Keratinocyte (primary cell): ENCODE results near the gene MYH7B. TPM values are rescaled to one million over a fixed set of nuclear protein-coding genes. Genes with fewer than 3 reads are reported as not detected.

Source experiments
- DNase-seq: peaks from one replicate; pipeline ENCODE4 v3.0.0-alpha.2; 2011; ENCODE audit warnings: low read depth, missing footprints, low spot score
- FAIRE-seq: peaks from 2 replicates; lab custom pipeline; 2011; peaks lifted over from hg19 to GRCh38; lab: Jason Lieb, UNC
- H2AFZ ChIP-seq: 2 replicates; pipeline ENCODE4 v1.6.0; 2012; ENCODE audit warnings: low read length, control low read depth, inconsistent platforms; ENCODE audit not compliant: control insufficient read depth
- H3K27ac ChIP-seq: 2 replicates; pipeline ENCODE4 v1.5.1; 2011; ENCODE audit warnings: low read length; ENCODE audit not compliant: control insufficient read depth, insufficient read depth
- H3K27me3 ChIP-seq: 3 replicates; pipeline ENCODE4 v1.6.0; 2011; ENCODE audit warnings: low read length; ENCODE audit not compliant: control insufficient read depth, insufficient read depth; ENCODE audit errors: extremely low read depth
- H3K36me3 ChIP-seq, 2 experiments: 2 replicates in 1 of 2; 3 replicates in 1 of 2; pipeline ENCODE4 v1.5.1; 2011; ENCODE audit warnings: low read length in 2 of 2, mild to moderate bottlenecking in 1 of 2; ENCODE audit not compliant: control insufficient read depth in 2 of 2, insufficient read depth in 2 of 2; ENCODE audit errors: extremely low read depth in 1 of 2
- H3K4me1 ChIP-seq: 3 replicates; pipeline ENCODE4 v1.5.1; 2011; ENCODE audit warnings: low read length; ENCODE audit not compliant: control insufficient read depth, insufficient read depth; ENCODE audit errors: extremely low read depth
- H3K4me2 ChIP-seq: 3 replicates; pipeline ENCODE4 v1.6.0; 2011; ENCODE audit warnings: low read depth, low read length; ENCODE audit not compliant: control insufficient read depth, insufficient read depth; ENCODE audit errors: extremely low read depth
- H3K4me3 ChIP-seq, 3 experiments: fragments of 200-600 bp in 1 of 3; sonication (generic) in 1 of 3; 2 replicates in 2 of 3; 3 replicates in 1 of 3; pipeline ENCODE4 v1.5.1; 2011 to 2016; ENCODE audit warnings: low read length in 3 of 3, mild to moderate bottlenecking in 3 of 3, control low read depth in 2 of 3, inconsistent platforms in 1 of 3, low read depth in 1 of 3, mixed read lengths in 1 of 3, mixed run types in 1 of 3, moderate library complexity in 1 of 3; ENCODE audit not compliant: control insufficient read depth in 2 of 3, insufficient read depth in 2 of 3; ENCODE audit errors: extremely low read depth in 1 of 3
- H3K79me2 ChIP-seq: 2 replicates; pipeline ENCODE4 v1.6.0; 2012; ENCODE audit warnings: low read length; ENCODE audit not compliant: control insufficient read depth, insufficient read depth
- H3K9ac ChIP-seq: 3 replicates; pipeline ENCODE4 v1.6.0; 2011; ENCODE audit warnings: low read length; ENCODE audit not compliant: control insufficient read depth, insufficient read depth; ENCODE audit errors: extremely low read depth
- H3K9me1 ChIP-seq: 3 replicates; pipeline ENCODE4 v1.6.0; 2011; ENCODE audit warnings: low read length; ENCODE audit not compliant: control insufficient read depth, insufficient read depth; ENCODE audit errors: extremely low read depth
- H3K9me3 ChIP-seq: 2 replicates; pipeline ENCODE4 v1.5.1; 2012; ENCODE audit warnings: low read depth, low read length; ENCODE audit not compliant: control insufficient read depth
- H4K20me1 ChIP-seq: 3 replicates; pipeline ENCODE4 v1.6.0; 2011; ENCODE audit warnings: low read length; ENCODE audit not compliant: control insufficient read depth, insufficient read depth; ENCODE audit errors: extremely low read depth
- EZH2 ChIP-seq: IDR thresholded peaks from one replicate; pipeline ENCODE4 v1.6.1; 2012; ENCODE audit warnings: inconsistent platforms, mild to moderate bottlenecking, low read length, moderate library complexity
- dilution Hi-C: fragments of 300-500 bp; cut with MboI; formaldehyde crosslinking; loops from one replicate; pipeline ENCODE4 v1.7.0; 2020; ENCODE audit warnings: low sequenced_read_pairs; ENCODE audit not compliant: extremely low pct_ligation_motif_present
- polyA plus RNA-seq, 5 experiments: library from polyadenylated mRNA; depleted of rRNA in 3 of 5; stranded (reverse) in 3 of 5; stranded (forward) in 1 of 5; unstranded in 1 of 5; fragments of >200 nt; gene quantifications; 1 replicate in 1 of 5; 2 replicates in 3 of 5; 3 replicates in 1 of 5; pipeline versions ENCODE4 v1.2.1 to v1.2.3, GENCODE V29; 2011 to 2012; ENCODE audit warnings: missing spikeins in 2 of 5, low read depth in 1 of 5, low replicate concordance in 1 of 5
- TF ChIP-seq, protein P1 (sequence below), 3 experiments: IDR thresholded peaks in 1 of 3; conservative IDR thresholded peaks in 1 of 3; optimal IDR thresholded peaks in 1 of 3; 2 replicates in 2 of 3; 3 replicates in 1 of 3; pipeline versions ENCODE3 to v1.5.1; 2011; ENCODE audit warnings: low read length in 3 of 3, mild to moderate bottlenecking in 3 of 3, moderate library complexity in 2 of 3, control low read depth in 1 of 3, inconsistent platforms in 1 of 3; ENCODE audit not compliant: insufficient read depth in 2 of 3; ENCODE audit errors: extremely low read depth in 1 of 3

Gene MYH7B
- polyA plus RNA-seq, 1 donor (not counting 4 experiments of a cell fraction or from before 2014, with no cell fraction given), result 0.01 TPM

DNA sequence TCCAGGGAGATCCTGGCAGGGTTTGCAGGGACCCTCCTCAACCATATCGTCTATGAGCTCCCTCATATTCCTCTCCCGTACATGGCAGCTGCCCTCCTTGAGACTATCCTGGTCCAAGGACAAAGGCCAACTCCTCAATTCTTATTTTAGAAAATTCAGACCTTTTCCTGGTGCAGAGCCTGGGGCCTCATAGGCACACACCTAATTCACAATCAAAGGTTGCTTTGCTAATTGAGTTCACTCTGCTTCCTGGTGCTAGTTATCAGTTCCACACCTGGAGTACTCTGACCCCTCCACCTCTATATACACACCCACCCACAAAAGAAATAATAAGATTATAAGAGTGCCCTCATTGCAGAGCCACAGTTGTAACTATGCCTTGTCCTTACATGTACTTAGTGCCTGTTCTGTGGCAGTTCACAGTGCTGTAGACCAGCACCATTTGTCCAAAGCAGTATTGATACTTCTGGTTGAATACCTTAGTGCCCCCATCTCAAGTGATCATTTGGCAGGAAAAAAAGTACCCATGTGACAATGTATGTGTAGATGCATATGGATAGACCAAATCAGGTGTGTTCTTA is 38.8 kb upstream of the MYH7B start:
- no peak overlapping the region for H3K4me2 ChIP-seq
- H3K9ac ChIP-seq, result no peak overlapping the region
- H3K4me1 ChIP-seq, result peaks cover 6% of the 10 kb centered on the region
- no peaks in the 10 kb centered on the region for H3K9me3 ChIP-seq
- no peaks in the 10 kb centered on the region for H3K79me2 ChIP-seq
- TF ChIP-seq EZH2, result no peak
- TF ChIP-seq, protein P1, sequence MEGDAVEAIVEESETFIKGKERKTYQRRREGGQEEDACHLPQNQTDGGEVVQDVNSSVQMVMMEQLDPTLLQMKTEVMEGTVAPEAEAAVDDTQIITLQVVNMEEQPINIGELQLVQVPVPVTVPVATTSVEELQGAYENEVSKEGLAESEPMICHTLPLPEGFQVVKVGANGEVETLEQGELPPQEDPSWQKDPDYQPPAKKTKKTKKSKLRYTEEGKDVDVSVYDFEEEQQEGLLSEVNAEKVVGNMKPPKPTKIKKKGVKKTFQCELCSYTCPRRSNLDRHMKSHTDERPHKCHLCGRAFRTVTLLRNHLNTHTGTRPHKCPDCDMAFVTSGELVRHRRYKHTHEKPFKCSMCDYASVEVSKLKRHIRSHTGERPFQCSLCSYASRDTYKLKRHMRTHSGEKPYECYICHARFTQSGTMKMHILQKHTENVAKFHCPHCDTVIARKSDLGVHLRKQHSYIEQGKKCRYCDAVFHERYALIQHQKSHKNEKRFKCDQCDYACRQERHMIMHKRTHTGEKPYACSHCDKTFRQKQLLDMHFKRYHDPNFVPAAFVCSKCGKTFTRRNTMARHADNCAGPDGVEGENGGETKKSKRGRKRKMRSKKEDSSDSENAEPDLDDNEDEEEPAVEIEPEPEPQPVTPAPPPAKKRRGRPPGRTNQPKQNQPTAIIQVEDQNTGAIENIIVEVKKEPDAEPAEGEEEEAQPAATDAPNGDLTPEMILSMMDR (optimal IDR thresholded peaks at IDR 0.05 in 1 of 3, IDR thresholded peaks at IDR 0.05 in 1 of 3, conservative IDR thresholded peaks at IDR 0.05 in 1 of 3; ENCODE audit: extremely low read depth in 1 of 3, insufficient read depth in 2 of 3, low read length in 3 of 3), result no peak
- FAIRE-seq (no peak), DNase-seq (no peak)
- H3K4me3 ChIP-seq, result no peak overlapping the region
- no peak overlapping the region for H2AFZ ChIP-seq
- no peaks in the 10 kb centered on the region for H3K9me1 ChIP-seq
- no peaks in the 10 kb centered on the region for H3K27me3 ChIP-seq
- dilution Hi-C loops, result no loop called here
- peaks cover 29 to 47% of the 10 kb centered on the region in 2 experiments for H3K36me3 ChIP-seq
- H4K20me1 ChIP-seq, result no peaks in the 10 kb centered on the region
- H3K27ac ChIP-seq, result no peak overlapping the region

DNA sequence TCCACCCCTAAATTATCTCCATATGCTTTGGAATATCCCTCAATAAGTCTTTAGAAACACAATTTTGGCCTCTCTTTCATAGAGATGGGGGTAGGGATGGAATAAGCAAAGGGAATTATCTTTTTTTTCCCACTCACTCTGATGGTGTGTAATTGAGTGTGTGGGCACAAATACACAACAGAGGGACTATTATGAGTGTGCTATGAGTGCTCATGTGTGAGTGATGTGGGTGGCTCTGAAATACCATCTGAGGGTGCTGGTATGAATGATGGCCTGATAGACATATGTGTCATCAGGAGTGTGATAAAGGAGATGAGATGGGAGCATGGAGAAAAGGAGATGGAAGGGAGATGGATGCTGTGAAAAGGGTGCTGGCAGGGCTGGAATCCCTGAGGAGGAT is 35.6 kb upstream of the MYH7B start:
- H3K79me2 ChIP-seq, result no peaks in the 10 kb centered on the region
- no peak for TF ChIP-seq EZH2
- no peak overlapping the region for H3K4me2 ChIP-seq
- H3K9me3 ChIP-seq, result no peaks in the 10 kb centered on the region
- no peaks in the 10 kb centered on the region for H4K20me1 ChIP-seq
- H3K27me3 ChIP-seq, result no peaks in the 10 kb centered on the region
- no peak overlapping the region for H3K4me3 ChIP-seq
- no peak overlapping the region for H2AFZ ChIP-seq
- DNase-seq, result no peak
- dilution Hi-C loops, result no loop called here
- H3K4me1 ChIP-seq, result peaks cover 19% of the 10 kb centered on the region
- no peak overlapping the region for H3K27ac ChIP-seq
- H3K9ac ChIP-seq, result no peak overlapping the region
- peaks cover 18 to 45% of the 10 kb centered on the region in 2 experiments for H3K36me3 ChIP-seq
- no peak for FAIRE-seq
- H3K9me1 ChIP-seq, result no peaks in the 10 kb centered on the region

DNA sequence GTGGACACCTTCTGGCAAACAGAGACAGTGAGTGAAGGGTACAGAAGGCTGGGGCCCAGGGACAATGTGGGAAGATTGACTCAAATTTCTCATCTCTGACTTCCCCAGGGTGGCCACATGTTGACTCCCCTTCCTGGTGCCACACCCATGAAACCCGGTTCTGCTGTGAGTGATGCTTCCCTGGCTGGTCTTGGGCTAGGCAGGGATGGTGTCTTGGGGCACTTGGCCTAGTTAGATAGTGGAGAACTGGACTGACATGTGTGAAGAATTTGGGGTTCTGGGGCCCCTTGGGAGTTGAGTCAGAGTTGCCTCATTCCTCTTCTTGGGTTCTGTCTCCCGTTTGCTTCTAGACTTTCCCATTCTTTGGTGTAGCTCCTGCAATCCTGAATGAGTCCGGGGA is 34.2 kb upstream of the MYH7B start:
- no peaks in the 10 kb centered on the region for H3K9me3 ChIP-seq
- H3K36me3 ChIP-seq, result peaks cover 27 to 50% of the 10 kb centered on the region in 2 experiments
- no peak overlapping the region for H3K4me3 ChIP-seq
- H3K27me3 ChIP-seq, result no peaks in the 10 kb centered on the region
- no peaks in the 10 kb centered on the region for H3K9me1 ChIP-seq
- H3K79me2 ChIP-seq, result no peaks in the 10 kb centered on the region
- no peak for FAIRE-seq
- no peak overlapping the region for H3K9ac ChIP-seq
- no peaks in the 10 kb centered on the region for H4K20me1 ChIP-seq
- H3K4me1 ChIP-seq, result peaks cover 26% of the 10 kb centered on the region
- no peak overlapping the region for H3K4me2 ChIP-seq
- dilution Hi-C loops, result no loop called here
- no peak for DNase-seq
- no peak for TF ChIP-seq EZH2
- TF ChIP-seq, protein P1 (optimal IDR thresholded peaks at IDR 0.05 in 1 of 3, IDR thresholded peaks at IDR 0.05 in 1 of 3, conservative IDR thresholded peaks at IDR 0.05 in 1 of 3; ENCODE audit: extremely low read depth in 1 of 3, insufficient read depth in 2 of 3, low read length in 3 of 3), result no peak
- no peak overlapping the region for H3K27ac ChIP-seq
- no peak overlapping the region for H2AFZ ChIP-seq
